ENCODE measurements around the gene STK38L.

GRCh38 chr12:27229367-27229766 lies 14.7 kb upstream of the STK38L start:
- TF ChIP-seq POLR2A (IDR thresholded peaks at IDR 0.05), result no peak
- TF ChIP-seq CTCF (IDR thresholded peaks at IDR 0.05), result no peak

All from adrenal gland (tissue), 5 donors.